HPDE6-E6E7 (cell line): ENCODE results near the gene FAM210B.
"Not testable (repeated sequence)": the region's sequence is repeated elsewhere in the genome, so short reads cannot be mapped to it uniquely, and the experiment has no call there.

Experiments
- DNase-seq: peaks from one replicate; pipeline ENCODE4 v3.0.0; 2011; ENCODE audit warnings: missing footprints; ENCODE audit errors: extremely low spot score

The FAM210B gene

GRCh38 chr20:56360908-56361205 is 2.1 kb downstream of the FAM210B start:
- no peak for DNase-seq

DNA sequence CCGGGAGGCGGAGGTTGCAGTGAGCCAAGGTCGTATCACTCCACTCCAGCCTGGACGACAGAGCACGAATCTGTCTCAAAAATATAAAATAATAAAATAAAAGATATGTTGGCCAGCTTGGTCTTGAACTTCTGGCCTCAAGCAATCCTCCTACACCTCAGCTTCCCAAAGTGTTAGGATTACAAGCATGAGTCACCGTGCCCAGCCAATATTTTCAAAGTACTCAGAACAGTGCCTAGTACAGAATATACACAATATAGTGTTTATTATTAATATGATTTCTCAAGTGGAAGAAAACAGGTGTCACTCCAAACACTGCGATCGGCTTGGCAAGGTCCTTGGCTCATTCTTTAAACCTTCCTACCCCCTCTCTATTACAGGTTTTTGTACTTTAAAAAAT is 3.1 kb downstream of the FAM210B start:
- no peak for DNase-seq

DNA sequence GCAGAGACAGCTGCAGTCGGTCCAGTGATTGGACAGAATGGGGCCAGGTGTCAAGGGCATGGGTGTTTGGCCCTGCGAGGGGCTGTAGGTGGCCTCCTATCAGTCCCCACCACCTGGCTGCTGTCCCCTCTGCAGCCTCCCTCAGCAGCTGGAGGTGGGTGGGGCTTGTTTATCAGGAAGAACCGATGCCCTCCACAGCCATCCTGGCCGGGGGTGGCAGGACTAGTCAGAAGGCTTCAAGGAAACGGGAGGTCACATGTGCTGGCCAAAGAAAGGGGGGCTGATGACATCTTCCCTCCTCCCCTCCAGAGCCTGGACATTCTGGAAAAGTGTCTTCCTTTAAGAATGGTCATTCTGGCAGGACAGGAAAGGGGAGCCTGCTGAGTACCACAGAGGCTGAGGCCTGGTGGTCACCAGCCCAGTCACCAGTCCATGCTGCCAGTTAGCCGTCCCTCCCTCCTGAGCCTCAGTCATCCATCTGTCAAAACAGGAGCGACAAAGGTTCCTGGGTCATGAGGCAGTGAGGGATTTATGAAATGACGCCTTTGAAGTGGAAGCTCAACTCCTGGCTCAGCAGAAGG is 4.1 kb downstream of the FAM210B start:
- no peak for DNase-seq

DNA sequence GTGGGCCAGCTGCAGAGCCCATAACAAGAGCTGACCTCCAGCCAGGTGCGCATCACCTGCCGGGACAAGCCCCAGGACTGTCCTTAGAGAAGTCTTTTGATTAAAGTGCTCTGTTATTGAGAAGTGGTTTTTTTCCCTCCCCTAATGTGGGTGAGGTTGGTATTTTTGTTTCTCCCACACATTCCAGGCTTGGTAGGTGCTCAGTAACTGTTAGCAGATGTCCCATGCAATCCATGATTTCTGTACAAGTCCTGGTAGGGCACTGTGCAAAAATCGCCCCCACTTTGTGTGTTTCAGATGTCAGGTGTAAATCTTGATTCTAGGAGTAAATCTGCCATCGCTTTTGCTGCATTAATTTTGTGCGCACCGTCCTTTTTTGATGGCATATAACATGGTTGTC is 4.7 kb downstream of the FAM210B start:
- no peak for DNase-seq

DNA sequence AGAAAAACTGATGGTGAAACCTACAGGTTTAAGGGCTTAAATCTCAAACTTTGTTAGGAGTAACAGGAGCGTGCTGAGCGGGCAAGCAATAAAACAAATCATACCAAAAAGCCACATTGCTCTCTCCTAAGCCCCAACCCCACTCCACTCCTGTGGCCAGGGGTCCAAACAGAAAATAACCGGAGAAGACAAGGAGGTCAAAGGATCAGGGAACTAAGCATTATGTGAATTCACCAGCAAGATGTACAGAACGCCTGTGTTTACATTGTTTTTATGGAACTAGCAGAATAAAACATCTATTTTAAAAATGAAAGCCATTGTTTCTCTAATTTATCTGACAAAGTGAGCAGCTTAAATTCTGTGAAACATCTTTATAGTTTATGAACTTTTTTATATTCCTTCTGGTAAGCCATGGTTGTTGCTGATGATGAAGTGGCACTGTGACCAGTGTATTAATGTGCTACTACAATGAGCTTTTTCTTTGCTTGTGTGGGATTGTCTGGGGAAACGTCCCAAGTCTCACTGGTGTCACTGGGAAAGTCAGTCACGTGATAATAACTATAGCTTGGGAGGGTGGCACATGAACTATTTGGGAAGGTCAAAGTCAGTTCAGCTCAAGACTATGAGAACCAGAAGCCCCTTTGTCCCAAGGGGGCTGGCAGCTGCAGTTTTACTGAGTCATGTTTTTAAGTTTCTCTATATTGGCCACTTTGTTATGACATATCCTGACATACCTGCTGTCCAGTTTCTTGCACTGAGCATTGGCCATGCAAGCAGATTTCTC is 9.8 kb downstream of the FAM210B start:
- DNase-seq, result no peak

DNA sequence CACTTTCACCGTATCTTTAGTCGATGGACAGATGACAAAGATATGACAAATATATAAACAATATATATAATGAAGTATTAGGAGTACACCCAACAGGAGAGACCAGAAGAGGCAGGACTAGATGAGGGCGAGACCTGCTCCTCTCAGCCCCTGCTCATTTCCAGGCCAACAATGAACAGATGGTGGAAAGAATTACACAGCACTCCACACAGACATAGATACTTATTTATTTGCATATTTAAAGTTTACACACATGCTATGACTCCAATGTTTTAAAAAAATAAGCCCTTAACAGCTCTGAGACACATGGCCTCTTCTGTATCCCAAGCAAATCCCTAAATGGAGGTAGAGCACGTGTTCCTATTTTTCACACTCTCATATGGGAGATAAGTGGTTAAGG is 10.4 kb downstream of the FAM210B start:
- no peak for DNase-seq

DNA sequence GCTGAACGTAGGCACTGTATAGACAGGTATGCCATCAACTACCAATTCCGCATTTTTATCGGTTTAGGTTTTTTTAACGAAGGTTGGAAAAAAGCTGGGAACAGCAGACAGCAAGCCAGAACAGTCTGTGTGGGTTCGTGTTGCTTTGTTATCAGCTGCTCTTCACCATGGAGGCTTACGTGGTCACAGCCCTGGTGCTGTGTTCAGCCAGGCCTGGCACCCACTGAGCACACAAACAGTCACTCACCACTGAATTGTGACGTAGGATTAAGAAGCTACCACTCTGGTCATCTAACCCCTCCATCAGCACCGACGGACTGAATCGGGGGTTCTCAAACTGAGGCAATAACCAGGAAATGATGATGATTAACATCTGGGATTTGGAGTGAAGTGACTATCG is 13.2 kb downstream of the FAM210B start:
- no peak for DNase-seq

DNA sequence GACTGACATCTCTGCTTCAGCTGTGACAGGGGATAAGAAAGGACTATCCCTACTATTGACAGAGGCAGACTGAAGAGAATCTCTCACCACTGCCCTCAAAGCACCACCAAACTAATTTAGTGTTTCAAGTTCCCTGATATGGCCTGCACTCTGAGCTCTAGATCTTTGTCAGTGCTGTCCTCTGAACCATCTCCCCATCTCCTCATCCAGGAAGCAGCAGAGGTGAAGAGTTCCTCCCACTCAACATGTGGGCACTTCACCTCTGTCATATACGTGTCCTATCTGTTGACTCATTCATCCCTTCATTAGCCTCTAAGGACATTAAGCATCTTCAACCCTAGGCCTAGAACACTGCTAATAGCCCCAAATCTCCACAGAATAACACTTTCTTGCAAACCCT is 14.1 kb downstream of the FAM210B start:
- no peak for DNase-seq

DNA sequence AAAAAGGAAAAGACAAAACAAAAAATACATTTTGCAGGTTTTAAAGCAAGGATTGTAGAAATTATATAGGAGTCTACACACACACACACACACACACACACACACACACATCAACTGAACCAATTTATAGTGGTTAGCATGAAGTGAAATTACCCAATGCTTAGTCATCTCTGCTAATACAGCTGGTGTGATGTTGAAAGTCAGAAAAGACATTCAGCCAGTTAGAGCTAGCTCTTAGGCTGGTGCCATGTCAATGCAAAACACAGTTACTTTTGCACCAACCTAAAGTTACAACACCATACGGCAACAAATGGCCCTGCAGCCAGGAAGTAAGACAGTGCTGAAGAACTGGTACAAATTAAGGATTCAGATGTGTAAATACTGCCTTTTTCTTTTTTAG is 15.2 kb downstream of the FAM210B start:
- DNase-seq, result peak; percentile 90

DNA sequence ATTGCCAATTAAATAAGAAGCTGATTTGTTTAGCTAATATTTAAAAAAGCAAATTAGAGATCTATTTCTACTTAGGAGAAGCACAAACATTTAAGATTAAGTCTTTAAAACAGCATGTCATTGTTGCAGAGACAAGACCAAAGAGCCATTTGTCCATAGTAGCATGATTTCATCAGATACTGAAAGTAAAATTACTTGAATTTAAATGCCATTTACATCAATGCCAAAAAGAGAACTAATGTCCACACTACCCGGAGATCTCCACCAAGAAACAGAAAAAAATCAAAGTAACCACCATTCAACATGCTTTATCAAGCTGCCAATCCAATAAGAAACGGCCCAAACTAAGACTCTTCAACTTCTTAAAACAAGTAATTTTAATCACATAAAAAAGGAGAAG is 17.6 kb downstream of the FAM210B start:
- no peak for DNase-seq

- no peak for DNase-seq
Measured at GRCh38 chr20:56378386-56378785, 19.6 kb downstream of the FAM210B start.

- no peak for DNase-seq
Measured at GRCh38 chr20:56380375-56380774, 21.6 kb downstream of the FAM210B start.

DNA sequence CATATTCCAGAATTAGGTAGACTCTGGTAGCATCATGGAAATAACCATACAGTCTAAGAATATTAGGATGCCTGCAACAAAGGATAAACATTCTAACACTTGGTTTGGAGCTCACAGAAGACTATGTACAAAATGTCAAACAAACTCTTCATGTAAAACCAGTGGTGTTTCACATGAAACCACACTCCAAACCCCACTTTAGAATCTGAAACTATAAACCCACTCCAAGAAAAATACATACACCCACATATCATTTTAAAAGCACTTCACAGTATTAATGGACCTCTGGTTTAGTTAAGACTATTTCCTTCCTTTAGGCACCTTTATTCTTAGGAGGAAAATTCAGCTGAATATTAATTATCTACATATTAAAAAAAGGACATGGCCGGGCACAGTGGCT is 22.7 kb downstream of the FAM210B start:
- DNase-seq, result no peak

- DNase-seq, result no peak
Measured at GRCh38 chr20:56382696-56383095, 23.9 kb downstream of the FAM210B start.

DNA sequence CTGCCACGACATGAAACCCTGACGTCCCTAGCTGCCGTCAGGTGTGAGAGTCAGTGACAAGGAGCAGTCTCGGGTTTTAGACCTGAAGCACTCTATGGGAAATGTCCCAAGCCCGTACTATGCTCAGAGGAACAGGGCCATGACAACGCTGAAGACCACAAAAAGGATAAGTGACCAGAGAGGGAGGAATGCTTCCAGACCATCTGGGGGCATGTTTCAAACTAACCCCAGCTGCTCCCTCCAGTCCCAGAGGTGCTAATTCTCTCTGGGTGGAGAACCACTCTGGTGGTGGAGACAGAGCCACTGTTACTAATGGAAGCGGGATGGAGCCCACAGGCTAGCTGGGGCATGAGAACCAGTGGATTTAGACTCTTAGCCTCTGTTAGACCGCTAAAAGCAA is 24.6 kb downstream of the FAM210B start:
- DNase-seq, result no peak

- DNase-seq, result no peak
Measured at GRCh38 chr20:56385130-56385529, 26.4 kb downstream of the FAM210B start.

GRCh38 chr20:56386219-56386618 is 27.4 kb downstream of the FAM210B start:
- DNase-seq, result no peak

- DNase-seq, result no peak
Measured at GRCh38 chr20:56388882-56389281, 30.1 kb downstream of the FAM210B start.

- DNase-seq, result no peak
Measured at GRCh38 chr20:56389807-56390206, 31.0 kb downstream of the FAM210B start.

- not testable (repeated sequence) for DNase-seq
Measured at GRCh38 chr20:56390396-56390795, 31.6 kb downstream of the FAM210B start.

DNA sequence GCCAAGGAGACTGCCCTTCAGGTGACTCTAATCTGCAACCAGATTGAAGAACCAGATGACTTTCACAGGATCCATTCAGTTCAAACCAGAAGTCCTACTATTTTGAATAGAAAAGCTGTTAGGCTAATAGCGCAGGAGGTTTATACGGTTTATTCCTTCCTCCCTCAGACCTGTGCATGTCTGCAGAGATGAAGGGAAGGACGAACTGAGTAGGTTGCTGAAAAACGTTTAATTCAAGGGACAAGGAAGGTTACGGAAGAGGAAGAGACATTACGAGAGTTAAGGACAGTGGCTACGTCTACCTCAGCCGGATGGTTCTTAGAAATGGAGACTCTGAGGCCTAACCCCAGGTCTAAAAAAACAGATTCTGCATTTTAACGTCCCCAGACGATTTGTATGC is 32.3 kb downstream of the FAM210B start:
- DNase-seq, result no peak

GRCh38 chr20:56391596-56392131 is 32.9 kb downstream of the FAM210B start:
- peak; percentile 33 for DNase-seq

- peak; percentile 100 for DNase-seq
Measured at GRCh38 chr20:56392132-56392880, 33.5 kb downstream of the FAM210B start, which contains the start of the genes AURKA and CSTF1. Gene AURKA (minus strand): TSS chr20:56392215. CDS start chr20:56388197, 4,018 bp downstream. Gene CSTF1 (plus strand): TSS chr20:56392645. CDS start chr20:56395553, 2,908 bp downstream.
